GM19463 (cell line): ENCODE data around the gene DPP9.
"Not testable (repeated sequence)": the region's sequence is repeated elsewhere in the genome, so short reads cannot be mapped to it uniquely, and the experiment has no call there.

Experiments
- ATAC-seq: cut with Tn5 transposase; IDR thresholded peaks from one replicate; pipeline ENCODE4 v1.9.1; 2021; ENCODE audit warnings: mild to moderate bottlenecking, moderate library complexity; ENCODE audit not compliant: unreplicated experiment

Gene DPP9

DNA sequence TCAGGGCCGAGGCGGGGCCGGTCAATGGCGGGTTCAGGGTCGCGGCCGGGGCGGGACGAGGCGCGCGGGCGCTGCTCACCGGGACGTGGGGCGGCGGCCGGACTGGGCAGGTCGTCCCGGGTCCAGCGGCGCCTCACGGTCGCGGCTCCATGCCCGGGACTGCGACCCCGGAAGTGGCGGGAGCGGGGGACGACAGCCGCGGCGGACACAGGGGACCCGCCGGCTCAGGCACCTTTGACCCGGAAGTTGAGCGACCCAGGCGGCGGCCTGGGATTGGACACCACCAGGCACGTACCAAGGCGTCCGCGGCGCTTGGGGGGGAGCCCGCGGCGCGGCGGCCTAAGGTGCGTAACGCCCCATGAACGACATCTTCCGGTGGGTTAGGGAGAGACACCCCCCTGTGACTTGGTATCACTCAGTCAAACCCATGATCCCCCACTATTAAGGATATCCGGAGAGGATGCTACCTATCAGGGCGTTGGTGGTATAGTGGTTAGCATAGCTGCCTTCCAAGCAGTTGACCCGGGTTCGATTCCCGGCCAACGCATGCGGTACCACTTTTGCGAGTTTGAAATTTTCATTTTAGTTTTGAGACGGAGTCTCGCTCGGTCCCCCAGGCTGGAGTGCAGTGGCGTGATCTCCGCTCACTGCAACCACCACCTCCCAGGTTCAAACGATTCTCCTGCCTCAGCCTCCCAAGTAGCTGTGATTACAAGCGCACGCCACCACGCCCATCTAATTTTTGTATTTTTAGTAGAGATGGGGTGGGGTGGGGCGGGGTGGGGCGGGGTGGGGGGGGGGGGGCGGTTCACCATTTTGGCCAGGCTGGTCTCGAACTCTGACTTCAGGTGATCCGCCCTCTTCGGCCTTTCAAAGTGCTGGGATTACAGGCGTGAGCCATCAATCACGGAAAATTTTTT is at the start of gene DPP9:
TSS of gene DPP9 (minus strand) at position 248 of the 920 bp plus-strand sequence. CDS start 3,936 bp downstream, outside the sequence.
- ATAC-seq, result peak; percentile 90

- ATAC-seq, result no peak
These were observed 49.5 kb upstream of the DPP9 start for GRCh38 chr19:4773047-4773640.

GRCh38 chr19:4772566-4772965 is 48.9 kb upstream of the DPP9 start:
- no peak for ATAC-seq

DNA sequence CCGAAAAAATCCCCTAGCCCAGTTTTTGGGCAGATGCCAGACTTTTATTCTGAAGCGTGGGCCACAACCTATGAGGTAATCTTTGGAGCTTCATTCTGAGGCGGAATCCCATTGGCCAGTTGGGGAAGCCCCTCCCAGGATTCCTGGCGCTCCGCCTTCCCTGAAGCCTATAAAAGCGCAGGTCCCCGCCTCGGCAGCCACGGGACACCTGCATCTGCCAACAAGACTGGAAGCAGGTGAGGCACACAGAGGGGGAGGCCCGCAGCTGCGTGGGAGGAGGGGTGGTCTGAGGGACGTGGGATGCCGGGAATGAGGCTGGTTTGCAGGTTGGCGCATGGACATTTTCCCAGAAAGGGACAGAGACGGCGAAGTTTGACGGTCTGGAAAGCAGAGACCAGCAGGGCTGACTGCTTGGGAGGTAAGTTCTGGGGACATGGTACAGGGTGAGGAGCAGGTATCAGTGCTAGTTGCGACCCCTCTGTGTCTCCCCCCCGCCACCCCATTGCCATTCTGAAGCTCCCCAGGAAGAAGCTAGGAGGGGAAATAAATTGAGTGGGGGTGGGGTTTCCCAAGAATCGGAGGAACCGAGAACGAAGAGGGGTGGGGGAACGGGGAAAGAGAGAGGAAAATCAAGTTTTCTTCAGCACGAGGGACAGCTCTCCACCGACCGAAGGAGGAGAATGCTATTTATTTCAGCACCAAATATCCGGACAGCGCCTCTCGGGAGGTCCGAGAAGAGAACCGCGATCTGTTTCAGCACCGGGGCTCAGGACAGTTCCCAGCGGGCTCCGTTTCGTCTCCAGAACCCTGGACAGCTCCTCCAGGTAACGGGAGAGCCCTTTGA is 45.5 kb upstream of the DPP9 start:
- ATAC-seq, result no peak

GRCh38 chr19:4764393-4764660 is 40.7 kb upstream of the DPP9 start:
- no peak for ATAC-seq

DNA sequence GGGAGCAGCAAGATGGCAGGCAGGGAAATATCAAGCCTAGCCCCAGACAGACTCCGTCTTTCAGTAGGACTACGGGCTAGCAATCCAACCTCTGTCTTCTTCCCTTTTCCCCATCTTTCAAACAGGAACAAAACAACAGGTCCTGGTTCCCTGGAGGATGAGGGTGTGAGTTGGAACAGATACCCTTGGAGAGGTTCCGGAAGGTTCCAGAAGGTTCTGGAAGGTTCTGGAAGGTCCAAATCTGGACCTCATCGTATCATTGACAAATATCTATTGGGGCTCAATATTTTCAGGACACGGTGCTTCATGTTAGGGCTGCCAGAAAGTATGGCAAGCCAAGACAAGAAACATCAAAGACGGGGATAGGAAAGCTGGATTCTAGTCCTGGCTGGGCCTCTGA is 39.4 kb upstream of the DPP9 start:
- no peak for ATAC-seq

GRCh38 chr19:4760285-4760650 is 36.6 kb upstream of the DPP9 start:
- ATAC-seq, result no peak

- ATAC-seq, result peak; percentile 72
These were observed 36.0 kb upstream of the DPP9 start for GRCh38 chr19:4759388-4760284.

DNA sequence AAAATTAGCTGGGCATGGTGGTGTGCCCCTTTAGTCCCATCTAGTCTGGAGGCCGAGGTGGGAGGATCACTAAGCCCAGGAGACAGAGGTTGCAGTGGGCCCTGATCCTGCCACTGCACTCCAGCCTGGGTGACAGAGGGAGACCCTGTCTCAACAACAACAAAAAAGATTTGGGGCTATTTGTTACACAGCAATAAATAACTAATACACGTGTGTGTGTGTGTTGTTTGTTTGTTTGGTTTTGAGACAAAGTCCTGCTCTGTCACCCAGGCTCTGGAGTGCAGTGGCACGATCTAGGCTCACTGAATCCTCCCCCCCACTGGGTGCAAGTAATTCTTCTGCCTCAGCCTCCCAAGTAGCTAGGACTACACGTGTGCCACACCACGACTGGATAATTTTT is 35.0 kb upstream of the DPP9 start:
- ATAC-seq, result no peak

GRCh38 chr19:4758082-4758481 is 34.4 kb upstream of the DPP9 start:
- no peak for ATAC-seq

DNA sequence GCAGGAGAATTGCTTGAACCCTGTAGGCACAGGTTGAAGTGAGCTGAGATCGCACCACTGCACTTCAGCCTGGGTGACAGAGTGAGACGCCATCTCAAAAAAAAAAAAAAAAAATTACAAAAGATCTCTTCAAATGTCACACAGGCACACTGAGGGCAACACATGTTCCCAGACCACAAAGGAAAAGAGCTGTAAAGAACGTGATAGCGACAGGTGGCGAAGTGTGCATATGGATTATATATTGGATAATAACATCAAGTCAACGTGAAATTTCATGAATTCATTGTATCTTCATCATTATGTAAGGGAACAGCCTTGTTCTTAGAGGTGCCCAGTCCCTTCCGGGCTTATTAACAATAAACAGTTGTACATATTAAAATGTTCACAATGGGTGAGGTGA is 31.8 kb upstream of the DPP9 start:
- no peak for ATAC-seq

DNA sequence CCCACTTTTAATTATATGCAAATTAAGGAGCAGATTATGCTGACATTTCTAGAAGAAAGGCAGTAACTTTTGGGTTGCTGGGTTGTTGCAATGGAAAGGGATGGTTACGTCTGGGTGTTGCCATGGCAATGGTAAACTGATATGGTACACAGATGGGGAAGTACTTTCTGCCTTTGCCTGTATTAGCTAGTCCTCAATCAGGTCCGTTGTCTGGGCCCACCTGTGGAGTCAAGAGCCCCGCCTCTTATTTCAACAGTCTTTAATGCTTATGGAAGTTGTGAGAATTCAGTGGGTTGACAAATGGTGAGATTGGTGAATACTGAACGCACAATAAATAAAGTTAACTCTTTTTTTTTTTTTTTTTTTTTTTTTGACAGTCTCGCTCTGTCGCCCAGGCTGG is 30.6 kb upstream of the DPP9 start:
- ATAC-seq, result no peak

DNA sequence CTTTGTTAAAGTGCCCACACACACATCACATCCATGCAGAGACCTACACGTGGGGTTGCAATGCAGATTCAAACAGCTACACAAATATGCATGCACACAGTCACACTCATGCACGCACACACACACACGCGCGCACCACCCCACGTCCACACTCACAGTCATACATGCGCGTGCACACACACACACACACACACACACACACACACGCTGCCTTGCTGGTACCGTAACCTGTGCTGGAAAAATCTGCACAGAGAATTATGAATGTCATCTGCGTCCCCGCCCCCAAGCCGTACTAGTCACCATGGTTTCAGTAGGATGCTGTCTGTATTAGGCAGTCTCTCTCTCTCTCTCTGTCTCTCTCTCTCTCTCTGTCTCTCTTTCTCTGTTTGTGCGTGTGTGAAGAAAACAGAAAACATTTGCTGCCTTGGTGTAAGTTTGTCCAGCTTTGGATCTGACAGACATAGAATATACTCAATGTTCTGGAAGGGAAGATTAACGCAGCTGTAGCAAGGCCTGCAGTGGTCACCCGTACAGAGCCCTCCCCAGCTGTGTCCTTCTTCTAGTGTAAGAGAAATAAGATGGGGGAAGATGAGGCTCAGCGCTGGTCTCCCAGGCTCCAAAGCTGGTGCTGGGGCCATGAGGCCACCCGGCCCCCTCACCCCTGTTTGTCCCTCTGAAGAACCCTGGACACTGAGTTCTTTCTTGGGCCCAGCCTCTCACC is 26.4 kb upstream of the DPP9 start:
- no peak for ATAC-seq

DNA sequence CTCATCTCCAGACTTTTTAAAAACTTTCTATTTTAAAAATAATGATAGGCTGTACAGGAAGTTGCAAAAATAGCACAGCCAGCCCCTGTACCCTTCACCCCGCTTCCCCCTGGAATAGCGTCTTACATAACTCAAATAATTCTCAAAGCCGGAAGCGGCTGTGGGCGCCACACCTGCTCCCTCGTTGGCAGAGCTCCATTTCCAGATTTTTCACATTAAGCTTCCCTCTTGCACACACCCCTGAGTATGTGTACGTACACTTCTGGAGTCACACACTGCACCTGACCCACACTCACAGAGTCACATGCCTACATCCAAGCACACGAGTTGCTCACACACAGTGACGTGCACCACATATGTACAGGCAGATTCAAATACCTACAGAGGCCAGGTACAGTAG is 24.9 kb upstream of the DPP9 start:
- no peak for ATAC-seq

GRCh38 chr19:4748185-4748584 is 24.5 kb upstream of the DPP9 start:
- no peak for ATAC-seq

- ATAC-seq, result no peak
These were observed 22.3 kb upstream of the DPP9 start for GRCh38 chr19:4745986-4746385.

DNA sequence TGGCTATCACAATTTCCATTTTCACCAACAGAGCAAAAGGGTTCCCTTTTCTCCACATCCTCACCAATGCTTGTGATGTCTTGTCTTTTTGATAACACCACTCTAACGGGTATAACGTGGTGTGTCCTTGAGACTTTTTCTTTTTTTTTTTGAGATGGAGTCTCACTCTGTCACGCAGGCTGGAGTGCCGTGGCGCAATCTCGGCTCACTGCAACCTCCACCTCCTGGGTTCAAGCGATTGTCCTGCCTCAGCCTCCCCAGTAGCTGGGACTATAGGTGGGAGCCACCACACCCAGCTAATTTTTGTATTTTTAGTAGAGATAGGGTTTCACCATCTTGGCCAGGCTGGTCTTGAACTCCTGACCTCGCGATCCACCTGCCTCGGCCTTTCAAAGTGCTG is 21.5 kb upstream of the DPP9 start:
- ATAC-seq, result not testable (repeated sequence)

GRCh38 chr19:4744451-4745174 is 21.0 kb upstream of the DPP9 start:
- no peak for ATAC-seq
